Renal cortex interstitium (tissue), 11 donors: ENCODE measurements around the gene DIP2C. TPM values are rescaled to one million over a fixed set of nuclear protein-coding genes. Genes with fewer than 3 reads are reported as not detected.
A peak's percentile ranks its signal among the peaks of the same experiment; 100 is the strongest.
"Not testable (repeated sequence)": the region's sequence is repeated elsewhere in the genome, so short reads cannot be mapped to it uniquely, and the experiment has no call there.

Source experiments
- DNase-seq, 11 donors: peaks; one replicate each; pipeline ENCODE4 v3.0.0-alpha.2; 2013; ENCODE audit warnings: low read depth in 9 of 11, low spot score in 4 of 11; ENCODE audit errors: extremely low read depth in 1 of 11
- polyA plus RNA-seq, 3 donors: library from polyadenylated mRNA; unstranded; fragments of 120-200 nt; gene quantifications; one replicate each; pipeline ENCODE4 v1.2.1, GENCODE V29; 2013; ENCODE audit not compliant: insufficient read length in 3 of 3

DIP2C gene
- polyA plus RNA-seq, 3 donors = 20.7 to 23.7 (median 23.4) TPM

- DNase-seq = no peak
Observed at GRCh38 chr10:476455-476780, 213.1 kb downstream of the DIP2C start.

DNA sequence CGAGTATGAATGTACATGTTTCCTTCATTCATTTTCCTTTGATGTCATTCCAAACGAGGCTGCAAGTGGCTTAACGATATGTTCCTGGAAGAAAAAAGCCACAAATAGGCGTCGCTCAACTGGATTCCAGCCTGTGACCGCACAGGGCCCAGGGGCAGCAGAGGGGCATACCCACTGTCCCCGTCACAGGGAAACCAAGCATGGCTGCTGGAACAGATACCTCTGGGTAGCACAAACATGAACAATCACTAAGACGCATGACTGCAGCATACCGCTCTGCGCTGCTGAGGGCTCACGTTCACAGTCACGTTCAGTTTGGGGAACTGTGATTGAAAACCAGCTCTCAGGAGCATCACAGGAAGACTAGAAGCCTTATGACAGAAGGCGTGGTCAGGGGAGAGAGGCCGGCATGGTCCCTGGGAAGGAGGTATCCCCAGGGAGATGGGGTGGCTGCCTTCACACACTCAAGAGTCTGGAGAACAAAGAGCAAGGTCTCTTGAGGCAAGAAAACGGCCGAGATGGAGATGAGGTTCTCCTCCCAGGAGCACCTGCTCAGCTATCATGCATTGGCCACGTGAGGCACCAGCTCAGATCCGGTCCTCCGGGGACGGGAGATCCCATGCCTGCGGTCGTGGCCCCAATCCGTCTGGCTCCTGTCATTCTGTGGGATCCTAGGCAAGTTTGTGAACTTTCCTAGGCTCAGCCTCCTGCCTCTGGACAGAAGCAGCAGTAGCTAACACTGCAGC is 213.6 kb downstream of the DIP2C start:
- DNase-seq = no peak

DNA sequence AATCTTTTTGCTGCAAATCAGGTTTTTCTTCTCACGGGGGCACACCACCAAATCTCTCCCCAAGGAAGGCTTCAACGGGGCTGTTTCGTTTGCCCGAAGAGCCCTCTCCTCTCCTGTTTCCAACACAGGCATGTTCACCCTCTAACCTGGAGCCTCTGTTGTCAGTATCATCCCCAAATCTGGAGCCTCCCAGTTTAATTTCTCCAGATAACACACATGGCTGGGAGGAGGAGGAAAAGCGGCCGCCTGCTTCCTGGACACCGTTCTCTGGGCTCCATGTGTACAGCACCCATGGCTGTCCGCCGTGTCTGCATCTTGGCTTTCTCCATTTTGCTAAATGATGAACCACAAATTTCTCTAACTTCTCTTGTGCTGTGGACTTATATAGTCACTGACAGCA is 214.5 kb downstream of the DIP2C start:
- no peak for DNase-seq

DNA sequence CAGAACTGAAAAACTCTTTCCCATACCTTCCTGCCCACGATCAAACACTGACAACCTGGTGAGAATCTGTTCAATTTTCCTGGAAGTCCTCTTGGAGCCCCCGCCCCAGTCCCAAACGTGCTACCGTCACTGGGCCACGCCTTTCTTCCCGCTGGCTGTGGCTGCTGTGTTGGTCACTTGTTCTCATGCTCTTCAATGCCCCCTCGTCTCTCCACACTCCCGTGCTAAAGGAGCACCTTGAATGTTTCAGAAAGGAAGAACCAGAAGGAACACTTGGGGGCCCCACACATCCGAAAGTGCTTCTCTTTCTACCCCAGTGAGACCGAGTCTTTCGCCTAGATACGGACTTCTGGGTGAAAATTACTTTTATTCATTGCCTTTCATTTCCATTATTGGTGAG is 215.1 kb downstream of the DIP2C start:
- DNase-seq = no peak

DNA sequence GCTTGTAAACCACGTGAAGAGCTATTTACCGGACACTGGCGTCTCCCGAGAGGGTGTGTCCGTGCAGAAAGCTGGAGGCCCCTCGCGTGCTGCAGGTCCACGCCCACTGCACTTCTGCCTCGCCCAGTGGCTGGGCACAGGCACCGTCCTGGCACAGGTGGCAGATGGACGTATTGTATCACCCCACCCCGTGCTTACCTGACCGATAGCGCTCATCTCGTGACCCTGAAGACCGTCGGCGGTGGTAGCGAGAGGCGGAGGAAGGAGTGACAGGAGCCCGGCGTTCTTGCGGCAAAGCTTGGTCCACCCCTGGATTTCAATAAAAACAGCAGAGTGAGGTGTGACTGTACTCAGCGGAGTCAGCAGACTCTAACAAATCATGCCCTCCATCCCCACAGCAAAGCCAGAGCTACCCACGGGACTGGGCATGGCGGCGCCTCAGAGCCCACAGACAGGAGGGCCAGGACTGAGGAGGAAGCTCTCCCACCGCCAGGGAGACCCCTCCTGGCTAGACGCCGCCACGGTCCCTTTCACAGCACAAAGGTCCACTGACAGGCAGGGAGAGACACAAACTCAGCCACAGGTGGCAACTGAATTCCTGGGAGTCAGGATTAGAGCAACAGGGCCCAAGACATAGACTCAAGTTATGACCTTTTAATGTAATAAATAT is 217.1 kb downstream of the DIP2C start:
- DNase-seq = no peak

GRCh38 chr10:470339-471003 is 219.0 kb downstream of the DIP2C start:
- no peak for DNase-seq

DNA sequence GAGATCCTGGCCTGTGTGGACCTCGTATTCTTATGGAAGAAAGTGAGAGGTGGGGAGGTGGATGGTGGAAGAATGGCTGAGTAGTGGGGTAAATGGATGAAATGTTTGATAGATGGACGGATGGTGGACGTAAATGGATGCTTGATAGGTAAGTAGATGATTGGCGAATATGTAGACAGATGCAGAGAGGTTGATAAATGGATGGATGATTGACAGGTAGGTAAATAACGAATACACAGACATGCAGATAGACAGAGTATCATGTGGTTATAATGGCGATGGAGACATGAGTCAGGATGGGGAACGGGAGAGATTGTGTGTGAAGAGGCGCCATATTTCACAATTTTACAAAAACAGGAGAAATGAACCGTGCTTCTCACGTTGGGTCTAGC is 219.5 kb downstream of the DIP2C start:
- no peak for DNase-seq

DNA sequence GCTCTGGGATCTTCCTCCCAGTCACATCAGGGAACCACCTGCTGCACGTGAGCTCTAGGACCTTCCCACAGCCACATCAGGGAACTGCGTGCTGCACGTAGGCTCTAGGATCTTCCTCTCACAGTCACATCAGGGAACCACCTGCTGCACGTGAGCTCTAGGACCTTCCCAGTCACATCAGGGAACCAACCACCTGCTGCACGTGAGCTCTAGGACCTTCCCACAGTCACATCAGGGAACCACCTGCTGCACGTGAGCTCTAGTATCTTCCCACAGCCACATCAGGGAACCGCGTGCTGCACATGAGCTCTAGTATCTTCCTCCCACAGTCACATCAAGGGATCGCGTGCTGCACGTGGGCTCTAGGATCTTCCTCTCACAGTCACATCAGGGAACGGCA is 229.7 kb downstream of the DIP2C start:
- DNase-seq = no peak

DNA sequence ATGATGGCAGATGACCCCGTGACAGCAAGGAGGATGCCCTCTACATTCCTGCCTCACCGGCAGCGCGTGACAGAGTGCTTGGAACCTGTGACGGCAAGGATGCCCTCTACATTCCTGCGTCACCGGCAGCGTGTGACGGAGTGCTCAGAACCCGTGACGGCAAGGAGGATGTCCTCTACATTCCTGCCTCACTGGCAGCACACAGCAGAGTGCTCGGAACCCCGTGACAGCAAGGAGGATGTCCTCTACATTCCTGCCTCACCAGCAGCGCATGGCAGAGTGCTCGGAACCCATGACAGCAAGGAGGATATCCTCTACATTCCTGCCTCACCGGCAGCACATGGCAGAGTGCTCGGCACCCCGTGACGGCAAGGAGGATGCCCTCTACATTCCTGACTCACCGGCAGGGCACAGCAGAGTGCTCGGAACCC is 231.0 kb downstream of the DIP2C start:
- DNase-seq = peak; percentile 47 to 88 (median 76)

DNA sequence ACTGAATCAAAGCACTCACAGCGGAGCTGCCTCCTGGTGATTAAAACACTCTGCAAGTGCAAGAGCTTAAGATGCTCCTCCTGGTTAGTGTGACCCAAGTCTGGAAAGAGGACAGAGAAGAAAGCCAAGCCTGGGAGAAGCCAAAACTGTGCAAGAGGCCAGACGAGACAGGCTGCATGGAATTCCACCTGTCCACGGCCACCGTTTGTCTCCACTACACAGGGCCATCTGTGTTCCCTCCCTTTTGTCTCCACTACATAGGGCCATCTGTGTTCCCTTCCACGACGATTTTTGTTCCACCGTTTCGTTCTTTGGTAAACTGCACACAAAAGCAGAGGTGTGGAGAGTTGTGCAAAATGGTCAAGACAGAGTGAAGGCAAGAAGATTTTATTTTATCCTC is 233.0 kb downstream of the DIP2C start:
- no peak for DNase-seq

DNA sequence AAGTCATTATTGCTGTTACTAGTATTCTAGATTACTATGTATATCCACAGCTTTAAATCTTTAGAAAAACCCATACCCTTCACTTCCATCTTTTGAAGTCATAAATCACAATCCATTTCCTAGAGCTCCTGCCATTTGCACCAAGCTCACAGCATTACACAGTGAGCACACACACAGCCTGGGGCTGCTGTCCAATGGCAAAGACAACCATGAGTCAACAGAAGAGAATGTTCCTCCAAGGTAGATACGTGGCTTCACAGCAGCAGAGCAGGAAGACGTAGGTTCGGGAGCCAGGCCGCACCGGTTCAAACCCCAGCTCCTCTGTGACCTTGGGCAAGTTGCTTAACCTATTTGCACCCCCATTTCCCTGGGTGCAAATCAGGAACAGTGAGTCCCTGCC is 234.6 kb downstream of the DIP2C start:
- no peak for DNase-seq

DNA sequence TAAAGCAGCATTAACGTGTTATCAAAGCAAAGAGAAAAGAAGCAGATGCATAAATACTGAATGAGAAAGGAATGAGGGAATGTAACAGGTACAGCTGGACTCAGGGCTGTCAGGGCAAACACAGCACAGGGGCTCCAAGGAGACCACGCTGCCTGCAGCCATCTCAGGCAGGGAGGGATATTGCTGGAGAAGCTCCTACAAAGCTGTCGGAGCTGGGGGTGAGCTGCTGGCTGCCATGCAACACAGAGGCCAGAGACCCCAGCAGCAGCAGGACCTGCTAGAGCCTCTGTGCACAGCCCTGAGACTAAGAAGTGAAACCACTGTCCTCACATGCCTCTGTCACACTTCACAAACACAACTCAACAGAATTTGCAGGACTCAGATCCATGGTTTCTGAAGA is 235.8 kb downstream of the DIP2C start:
- no peak for DNase-seq

DNA sequence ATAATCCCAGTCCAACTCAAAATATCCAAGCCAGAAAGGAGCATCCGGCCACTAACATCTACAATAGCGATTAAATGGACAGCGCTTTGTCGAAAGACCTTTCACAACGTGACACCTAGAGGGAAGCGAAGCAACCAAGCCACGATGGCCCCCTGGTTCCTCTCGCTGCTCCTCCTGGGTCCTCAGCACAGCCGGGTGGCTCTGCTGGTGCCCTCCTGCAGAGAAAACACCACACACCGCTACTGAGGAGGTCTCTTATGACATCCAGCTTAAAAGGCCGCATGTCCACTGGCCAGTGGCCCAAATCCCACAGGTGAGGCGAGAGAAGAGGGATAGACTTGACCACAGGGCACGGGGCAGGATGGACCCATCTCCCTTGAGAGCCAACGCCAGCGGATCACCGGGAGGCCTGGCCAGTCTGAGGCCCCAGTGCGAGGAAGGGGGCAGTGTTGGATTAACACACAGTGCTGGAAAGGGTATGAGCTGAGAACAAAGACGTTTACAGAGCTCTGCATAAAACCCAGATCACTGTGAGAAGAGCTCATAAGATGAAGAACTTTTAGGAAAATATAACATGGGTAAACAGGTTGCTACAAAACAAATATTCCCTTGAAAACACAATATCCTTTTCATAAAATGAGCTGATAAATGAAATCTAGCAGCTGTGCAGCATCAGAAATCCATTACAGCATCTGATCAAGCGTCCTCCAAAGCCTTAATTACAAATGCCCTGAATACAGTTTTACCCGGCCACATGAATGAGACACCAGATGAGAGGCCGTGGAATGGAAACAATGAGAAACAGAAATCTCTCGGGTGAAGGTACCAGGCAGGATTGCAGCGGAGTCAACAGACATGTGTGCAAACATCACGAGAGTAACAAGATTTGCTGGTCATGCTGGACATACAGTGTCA is 236.7 kb downstream of the DIP2C start:
- DNase-seq = no peak

GRCh38 chr10:451856-452255 is 237.6 kb downstream of the DIP2C start:
- no peak for DNase-seq

GRCh38 chr10:451021-451471 is 238.4 kb downstream of the DIP2C start:
- DNase-seq = peak in 2 of 11 donors; percentile 3 to 9

- no peak for DNase-seq
Observed at GRCh38 chr10:450463-450862, 239.0 kb downstream of the DIP2C start.

GRCh38 chr10:449331-449730 is 240.1 kb downstream of the DIP2C start:
- not testable (repeated sequence) for DNase-seq

- DNase-seq = no peak
Observed at GRCh38 chr10:443459-443858, 246.0 kb downstream of the DIP2C start.

DNA sequence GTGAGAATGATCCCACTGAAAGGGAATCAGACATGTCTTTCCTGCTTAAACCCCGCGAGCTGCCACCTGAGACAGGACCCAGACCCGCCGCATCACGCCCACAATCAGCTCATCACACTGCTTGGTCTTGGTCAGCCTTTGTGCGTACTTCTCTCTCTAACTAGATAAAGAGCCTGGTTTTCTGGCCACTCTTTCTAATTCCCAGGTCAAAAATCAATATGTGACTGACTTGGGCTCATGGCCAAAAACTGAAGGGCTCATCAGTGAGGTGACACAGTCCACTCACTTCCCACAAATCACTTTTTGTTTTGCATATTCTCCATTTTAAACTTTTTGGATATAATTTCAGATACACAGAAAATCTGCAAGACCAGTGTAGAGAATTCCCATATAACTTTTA is 247.3 kb downstream of the DIP2C start:
- no peak for DNase-seq
